ENCODE data around the gene OR4D10.
"Not testable (repeated sequence)": the region's sequence is repeated elsewhere in the genome, so short reads cannot be mapped to it uniquely, and the experiment has no call there.

DNA sequence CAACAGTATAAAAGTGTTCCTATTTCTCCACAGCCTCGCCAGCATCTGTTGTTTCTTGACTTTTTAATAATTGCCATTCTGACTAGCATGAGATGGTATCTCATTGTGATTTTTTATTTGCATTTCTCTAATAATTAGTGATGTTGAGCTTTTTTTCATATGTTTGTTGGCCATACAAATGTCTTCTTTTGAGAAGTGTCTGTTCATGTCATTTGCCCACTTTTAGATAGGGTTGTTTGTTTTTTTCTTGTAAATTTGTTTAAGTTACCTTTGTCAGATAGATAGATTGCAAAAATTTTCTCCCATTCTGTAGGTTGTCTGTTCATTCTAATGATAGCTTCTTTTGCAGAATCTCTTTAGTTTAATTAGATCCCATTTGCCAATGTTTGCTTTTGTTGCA, 27.5 kb upstream of the OR4D10 start:
- not testable (repeated sequence) for TF ChIP-seq POLR2A, POLR2AphosphoS5 (IDR thresholded peaks at IDR 0.05)
- TF ChIP-seq, protein P1, sequence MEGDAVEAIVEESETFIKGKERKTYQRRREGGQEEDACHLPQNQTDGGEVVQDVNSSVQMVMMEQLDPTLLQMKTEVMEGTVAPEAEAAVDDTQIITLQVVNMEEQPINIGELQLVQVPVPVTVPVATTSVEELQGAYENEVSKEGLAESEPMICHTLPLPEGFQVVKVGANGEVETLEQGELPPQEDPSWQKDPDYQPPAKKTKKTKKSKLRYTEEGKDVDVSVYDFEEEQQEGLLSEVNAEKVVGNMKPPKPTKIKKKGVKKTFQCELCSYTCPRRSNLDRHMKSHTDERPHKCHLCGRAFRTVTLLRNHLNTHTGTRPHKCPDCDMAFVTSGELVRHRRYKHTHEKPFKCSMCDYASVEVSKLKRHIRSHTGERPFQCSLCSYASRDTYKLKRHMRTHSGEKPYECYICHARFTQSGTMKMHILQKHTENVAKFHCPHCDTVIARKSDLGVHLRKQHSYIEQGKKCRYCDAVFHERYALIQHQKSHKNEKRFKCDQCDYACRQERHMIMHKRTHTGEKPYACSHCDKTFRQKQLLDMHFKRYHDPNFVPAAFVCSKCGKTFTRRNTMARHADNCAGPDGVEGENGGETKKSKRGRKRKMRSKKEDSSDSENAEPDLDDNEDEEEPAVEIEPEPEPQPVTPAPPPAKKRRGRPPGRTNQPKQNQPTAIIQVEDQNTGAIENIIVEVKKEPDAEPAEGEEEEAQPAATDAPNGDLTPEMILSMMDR (IDR thresholded peaks at IDR 0.05 in 8 of 11, conservative IDR thresholded peaks at IDR 0.05 in 3 of 11) = not testable (repeated sequence)
